Measurements from ENCODE around the gene IQCM. TPM values are rescaled to one million over a fixed set of nuclear protein-coding genes. Genes with fewer than 3 reads are reported as not detected.

Gene IQCM
- polyA plus RNA-seq, 1 donor (not counting 4 experiments of a cell fraction or from before 2014, with no cell fraction given), result not detected

GRCh38 chr4:149765630-149766029, 50.0 kb downstream of the IQCM start:
- Histone ChIP-seq H3K4me3 (ENCODE audit: control insufficient read depth in 2 of 3, extremely low read depth in 1 of 3, insufficient read depth in 2 of 3, low read depth in 1 of 3, low read length in 3 of 3) (no peak overlapping the region), H3K9ac (ENCODE audit: control insufficient read depth, extremely low read depth, insufficient read depth, low read length) (no peak overlapping the region), H3K27ac (ENCODE audit: control insufficient read depth, insufficient read depth, low read length) (no peak overlapping the region), H3K9me1 (ENCODE audit: control insufficient read depth, extremely low read depth, insufficient read depth, low read length) (no peaks in the 10 kb centered on the region), H4K20me1 (ENCODE audit: control insufficient read depth, extremely low read depth, insufficient read depth, low read length) (no peaks in the 10 kb centered on the region), H3K4me1 (ENCODE audit: control insufficient read depth, extremely low read depth, insufficient read depth, low read length) (peaks cover 13% of the 10 kb centered on the region), H3K36me3 (ENCODE audit: control insufficient read depth in 2 of 2, extremely low read depth in 1 of 2, insufficient read depth in 2 of 2, low read length in 2 of 2) (no peaks in the 10 kb centered on the region), H3K9me3 (ENCODE audit: control insufficient read depth, low read depth, low read length) (no peaks in the 10 kb centered on the region), H3K27me3 (ENCODE audit: control insufficient read depth, extremely low read depth, insufficient read depth, low read length) (no peaks in the 10 kb centered on the region), H2AFZ (ENCODE audit: control insufficient read depth, low read length) (no peak overlapping the region), H3K79me2 (ENCODE audit: control insufficient read depth, insufficient read depth, low read length) (no peaks in the 10 kb centered on the region), H3K4me2 (ENCODE audit: control insufficient read depth, extremely low read depth, insufficient read depth, low read depth, low read length) (no peak overlapping the region)
- peak; percentile 67 for FAIRE-seq
- dilution Hi-C loops (cut with MboI; ENCODE audit: extremely low pct_ligation_motif_present, low sequenced_read_pairs), result no loop called here
- no peak for DNase-seq (ENCODE audit: low read depth, low spot score)
- no peak for TF ChIP-seq EZH2 (IDR thresholded peaks at IDR 0.05; ENCODE audit: low read length)
- TF ChIP-seq CTCF (optimal IDR thresholded peaks at IDR 0.05 in 1 of 3, IDR thresholded peaks at IDR 0.05 in 1 of 3, conservative IDR thresholded peaks at IDR 0.05 in 1 of 3; ENCODE audit: extremely low read depth in 1 of 3, insufficient read depth in 2 of 3, low read length in 3 of 3), result no peak

GRCh38 chr4:149755969-149756368, 59.7 kb downstream of the IQCM start:
- no peaks in the 10 kb centered on the region for H3K79me2 ChIP-seq (ENCODE audit: control insufficient read depth, insufficient read depth, low read length)
- dilution Hi-C loops (cut with MboI; ENCODE audit: extremely low pct_ligation_motif_present, low sequenced_read_pairs), result no loop called here
- no peak overlapping the region for H2AFZ ChIP-seq (ENCODE audit: control insufficient read depth, low read length)
- no peak overlapping the region for H3K4me3 ChIP-seq (ENCODE audit: control insufficient read depth in 2 of 3, extremely low read depth in 1 of 3, insufficient read depth in 2 of 3, low read depth in 1 of 3, low read length in 3 of 3)
- H3K9me1 ChIP-seq (ENCODE audit: control insufficient read depth, extremely low read depth, insufficient read depth, low read length), result no peaks in the 10 kb centered on the region
- no peak for FAIRE-seq
- TF ChIP-seq CTCF (optimal IDR thresholded peaks at IDR 0.05 in 1 of 3, IDR thresholded peaks at IDR 0.05 in 1 of 3, conservative IDR thresholded peaks at IDR 0.05 in 1 of 3; ENCODE audit: extremely low read depth in 1 of 3, insufficient read depth in 2 of 3, low read length in 3 of 3), result no peak
- no peak for TF ChIP-seq EZH2 (IDR thresholded peaks at IDR 0.05; ENCODE audit: low read length)
- no peak overlapping the region for H3K27ac ChIP-seq (ENCODE audit: control insufficient read depth, insufficient read depth, low read length)
- no peaks in the 10 kb centered on the region for H3K27me3 ChIP-seq (ENCODE audit: control insufficient read depth, extremely low read depth, insufficient read depth, low read length)
- H4K20me1 ChIP-seq (ENCODE audit: control insufficient read depth, extremely low read depth, insufficient read depth, low read length), result no peaks in the 10 kb centered on the region
- peaks cover 21% of the 10 kb centered on the region for H3K4me1 ChIP-seq (ENCODE audit: control insufficient read depth, extremely low read depth, insufficient read depth, low read length)
- H3K36me3 ChIP-seq (ENCODE audit: control insufficient read depth in 2 of 2, extremely low read depth in 1 of 2, insufficient read depth in 2 of 2, low read length in 2 of 2), result no peaks in the 10 kb centered on the region
- no peak for DNase-seq (ENCODE audit: low read depth, low spot score)
- H3K9me3 ChIP-seq (ENCODE audit: control insufficient read depth, low read depth, low read length), result no peaks in the 10 kb centered on the region
- H3K9ac ChIP-seq (ENCODE audit: control insufficient read depth, extremely low read depth, insufficient read depth, low read length), result no peak overlapping the region
- H3K4me2 ChIP-seq (ENCODE audit: control insufficient read depth, extremely low read depth, insufficient read depth, low read depth, low read length), result no peak overlapping the region
